ENCODE data around the gene ODF2L. TPM values are rescaled to one million over a fixed set of nuclear protein-coding genes. Genes with fewer than 3 reads are reported as not detected.

Gene ODF2L
- total RNA-seq, 1 experiment from 2014 or later = 88.2 TPM

DNA sequence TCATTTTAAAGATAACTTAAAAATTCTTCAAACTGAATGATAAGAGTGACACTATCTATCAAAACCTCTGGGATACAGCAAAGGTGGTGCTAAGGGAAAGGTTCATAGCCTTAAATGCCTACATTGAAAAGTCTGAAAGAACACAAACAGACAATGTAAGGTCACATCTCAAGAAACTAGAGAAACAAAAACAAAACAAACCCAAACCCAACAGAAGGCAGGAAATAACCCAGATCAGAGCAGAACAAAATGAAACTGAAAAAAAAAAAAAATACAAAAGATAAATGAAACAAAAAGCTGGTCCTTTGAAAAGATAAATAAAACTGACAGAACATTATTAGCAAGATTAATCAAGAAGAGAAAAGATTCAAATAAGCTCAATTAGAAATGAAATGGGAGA is 6.8 kb downstream of the ODF2L start:
- peaks cover 11% of the 10 kb centered on the region; the same call in 1 of the 2 replicates for H3K4me1 ChIP-seq (ENCODE audit: control insufficient read depth, insufficient read depth, low read length)
- in situ Hi-C loops (cut with HindIII; ENCODE audit: low pct_unique_long_range_greater_than_20kb, low sequenced_read_pairs) = no loop called here
- CTCF ChIA-PET = interaction anchor here (0.6 kb wide), 1 partner anchor 531 kb away, joined by 3 read pairs; no protein-coding TSS in a partner anchor
- no peak overlapping the region for H3K4me3 ChIP-seq (ENCODE audit: low read depth in 2 of 2, low read length in 2 of 2)
- BruUV-seq (replicated peaks) = no TSS peak
- no peak for TF ChIP-seq TCF7L2 (IDR thresholded peaks at IDR 0.05; ENCODE audit: low read depth, low read length)
- no peak for TF ChIP-seq SIN3A (IDR thresholded peaks at IDR 0.05; ENCODE audit: borderline replicate concordance, insufficient read depth, low read depth, low read length)
- TF ChIP-seq POLR2AphosphoS5 (IDR thresholded peaks at IDR 0.05; ENCODE audit: low read depth, low read length) = no peak
- TF ChIP-seq, protein P1, sequence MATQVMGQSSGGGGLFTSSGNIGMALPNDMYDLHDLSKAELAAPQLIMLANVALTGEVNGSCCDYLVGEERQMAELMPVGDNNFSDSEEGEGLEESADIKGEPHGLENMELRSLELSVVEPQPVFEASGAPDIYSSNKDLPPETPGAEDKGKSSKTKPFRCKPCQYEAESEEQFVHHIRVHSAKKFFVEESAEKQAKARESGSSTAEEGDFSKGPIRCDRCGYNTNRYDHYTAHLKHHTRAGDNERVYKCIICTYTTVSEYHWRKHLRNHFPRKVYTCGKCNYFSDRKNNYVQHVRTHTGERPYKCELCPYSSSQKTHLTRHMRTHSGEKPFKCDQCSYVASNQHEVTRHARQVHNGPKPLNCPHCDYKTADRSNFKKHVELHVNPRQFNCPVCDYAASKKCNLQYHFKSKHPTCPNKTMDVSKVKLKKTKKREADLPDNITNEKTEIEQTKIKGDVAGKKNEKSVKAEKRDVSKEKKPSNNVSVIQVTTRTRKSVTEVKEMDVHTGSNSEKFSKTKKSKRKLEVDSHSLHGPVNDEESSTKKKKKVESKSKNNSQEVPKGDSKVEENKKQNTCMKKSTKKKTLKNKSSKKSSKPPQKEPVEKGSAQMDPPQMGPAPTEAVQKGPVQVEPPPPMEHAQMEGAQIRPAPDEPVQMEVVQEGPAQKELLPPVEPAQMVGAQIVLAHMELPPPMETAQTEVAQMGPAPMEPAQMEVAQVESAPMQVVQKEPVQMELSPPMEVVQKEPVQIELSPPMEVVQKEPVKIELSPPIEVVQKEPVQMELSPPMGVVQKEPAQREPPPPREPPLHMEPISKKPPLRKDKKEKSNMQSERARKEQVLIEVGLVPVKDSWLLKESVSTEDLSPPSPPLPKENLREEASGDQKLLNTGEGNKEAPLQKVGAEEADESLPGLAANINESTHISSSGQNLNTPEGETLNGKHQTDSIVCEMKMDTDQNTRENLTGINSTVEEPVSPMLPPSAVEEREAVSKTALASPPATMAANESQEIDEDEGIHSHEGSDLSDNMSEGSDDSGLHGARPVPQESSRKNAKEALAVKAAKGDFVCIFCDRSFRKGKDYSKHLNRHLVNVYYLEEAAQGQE (IDR thresholded peaks at IDR 0.05; ENCODE audit: insufficient read depth in 1 of 2, low read depth in 2 of 2, low read length in 1 of 2) = no peak
- TF ChIP-seq, protein P2, sequence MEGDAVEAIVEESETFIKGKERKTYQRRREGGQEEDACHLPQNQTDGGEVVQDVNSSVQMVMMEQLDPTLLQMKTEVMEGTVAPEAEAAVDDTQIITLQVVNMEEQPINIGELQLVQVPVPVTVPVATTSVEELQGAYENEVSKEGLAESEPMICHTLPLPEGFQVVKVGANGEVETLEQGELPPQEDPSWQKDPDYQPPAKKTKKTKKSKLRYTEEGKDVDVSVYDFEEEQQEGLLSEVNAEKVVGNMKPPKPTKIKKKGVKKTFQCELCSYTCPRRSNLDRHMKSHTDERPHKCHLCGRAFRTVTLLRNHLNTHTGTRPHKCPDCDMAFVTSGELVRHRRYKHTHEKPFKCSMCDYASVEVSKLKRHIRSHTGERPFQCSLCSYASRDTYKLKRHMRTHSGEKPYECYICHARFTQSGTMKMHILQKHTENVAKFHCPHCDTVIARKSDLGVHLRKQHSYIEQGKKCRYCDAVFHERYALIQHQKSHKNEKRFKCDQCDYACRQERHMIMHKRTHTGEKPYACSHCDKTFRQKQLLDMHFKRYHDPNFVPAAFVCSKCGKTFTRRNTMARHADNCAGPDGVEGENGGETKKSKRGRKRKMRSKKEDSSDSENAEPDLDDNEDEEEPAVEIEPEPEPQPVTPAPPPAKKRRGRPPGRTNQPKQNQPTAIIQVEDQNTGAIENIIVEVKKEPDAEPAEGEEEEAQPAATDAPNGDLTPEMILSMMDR (IDR thresholded peaks at IDR 0.05) = no peak
- H3K27ac ChIP-seq (ENCODE audit: low read length) = no peak overlapping the region
- H3K36me3 ChIP-seq (ENCODE audit: control insufficient read depth, insufficient read depth, low read length) = peaks cover 4% of the 10 kb centered on the region
- intact Hi-C loops (cut with micrococcal nuclease; ENCODE audit: unreplicated experiment) = no loop called here
- no peak for DNase-seq (ENCODE audit: low read depth, low spot score)
- ATAC-seq = no peak
- POLR2A ChIA-PET = no interaction called here
- no peaks in the 10 kb centered on the region for H3K9me3 ChIP-seq (ENCODE audit: control insufficient read depth, insufficient read depth, low read depth, low read length)
- H3K27me3 ChIP-seq (ENCODE audit: control insufficient read depth, insufficient read depth, low read length) = no peaks in the 10 kb centered on the region

DNA sequence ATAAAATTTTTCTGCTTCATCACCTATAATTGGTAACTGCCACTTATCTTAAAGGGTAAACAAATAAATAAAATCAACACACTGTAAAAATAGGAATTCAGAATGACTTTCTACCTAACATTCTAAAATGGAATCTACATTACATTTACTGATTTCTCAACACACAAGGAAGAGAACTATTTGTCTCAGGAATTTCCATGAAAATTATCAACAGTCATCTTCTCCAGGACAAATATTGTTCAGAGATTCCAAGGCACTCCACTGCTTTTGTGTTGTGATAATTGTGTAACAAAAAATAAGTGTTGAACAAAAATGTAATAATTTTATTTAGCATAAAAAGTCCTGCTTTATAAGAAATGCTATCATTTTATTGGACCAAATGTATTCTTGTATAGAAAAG is 7.3 kb downstream of the ODF2L start:
- BruUV-seq (replicated peaks) = no TSS peak
- Histone ChIP-seq H3K27me3 (ENCODE audit: control insufficient read depth, insufficient read depth, low read length) (no peaks in the 10 kb centered on the region), H3K9me3 (ENCODE audit: control insufficient read depth, insufficient read depth, low read depth, low read length) (no peaks in the 10 kb centered on the region), H3K4me1 (ENCODE audit: control insufficient read depth, insufficient read depth, low read length) (peaks cover 7% of the 10 kb centered on the region; the same call in 1 of the 2 replicates), H3K36me3 (ENCODE audit: control insufficient read depth, insufficient read depth, low read length) (peaks cover 4% of the 10 kb centered on the region), H3K4me3 (ENCODE audit: low read depth in 2 of 2, low read length in 2 of 2) (no peak overlapping the region), H3K27ac (ENCODE audit: low read length) (no peak overlapping the region)
- in situ Hi-C loops (cut with HindIII; ENCODE audit: low pct_unique_long_range_greater_than_20kb, low sequenced_read_pairs) (no loop called here), intact Hi-C loops (cut with micrococcal nuclease; ENCODE audit: unreplicated experiment) (no loop called here)
- ChIA-PET CTCF (no interaction called here), POLR2A (no interaction called here)
- ATAC-seq = no peak
- no peak for DNase-seq (ENCODE audit: low read depth, low spot score)
- no peak for TF ChIP-seq POLR2AphosphoS5 (IDR thresholded peaks at IDR 0.05; ENCODE audit: low read depth, low read length)
- TF ChIP-seq TCF7L2 (IDR thresholded peaks at IDR 0.05; ENCODE audit: low read depth, low read length) = no peak
- no peak for TF ChIP-seq SIN3A (IDR thresholded peaks at IDR 0.05; ENCODE audit: borderline replicate concordance, insufficient read depth, low read depth, low read length)
- TF ChIP-seq, protein P2 (IDR thresholded peaks at IDR 0.05) = no peak
- TF ChIP-seq, protein P1 (IDR thresholded peaks at IDR 0.05; ENCODE audit: insufficient read depth in 1 of 2, low read depth in 2 of 2, low read length in 1 of 2) = no peak
